MCF 10A (cell line): ENCODE results near the gene NAA11. TPM values are rescaled to one million over a fixed set of nuclear protein-coding genes. Genes with fewer than 3 reads are reported as not detected.

Source experiments
- BruUV-seq: library from RNA; stranded (reverse); fragments of 400-500 nt; replicated peaks from 2 replicates; lab custom pipeline; 2021; lab: Mats Ljungman, UMichigan
- CTCF ChIA-PET: fragments of 300-600 bp; sonication (Branson Sonifier 250); formaldehyde crosslinking; extraction: SDS; loops from one replicate; lab custom pipeline; 2021; ENCODE audit warnings: antibody characterized with exemption, inconsistent platforms; lab: Yijun Ruan, JAX
- POLR2A ChIA-PET: fragments of 300-600, 350-650 bp; sonication (Branson Sonifier 250); formaldehyde crosslinking; extraction: SDS; loops from one replicate; lab custom pipeline; 2020; ENCODE audit warnings: antibody characterized with exemption, inconsistent platforms; lab: Yijun Ruan, JAX
- DNase-seq: peaks from one replicate; pipeline ENCODE4 v3.0.0-alpha.2; 2018; ENCODE audit not compliant: unreplicated experiment
- H3K27ac Mint-ChIP-seq: one replicate; pipeline ENCODE4 v1.8.0; 2022; ENCODE audit warnings: mild to moderate bottlenecking, low read depth, mixed read lengths; ENCODE audit not compliant: unreplicated experiment
- H3K27me3 Mint-ChIP-seq: one replicate; pipeline ENCODE4 v1.8.0; 2022; ENCODE audit warnings: mixed read lengths; ENCODE audit not compliant: insufficient read depth, unreplicated experiment
- H3K36me3 Mint-ChIP-seq: one replicate; pipeline ENCODE4 v1.8.0; 2022; ENCODE audit warnings: mild to moderate bottlenecking, moderate library complexity, mixed read lengths; ENCODE audit not compliant: insufficient read depth, unreplicated experiment
- H3K4me1 Mint-ChIP-seq: one replicate; pipeline ENCODE4 v1.8.0; 2022; ENCODE audit warnings: mixed read lengths; ENCODE audit not compliant: insufficient read depth, unreplicated experiment
- H3K4me3 Mint-ChIP-seq: one replicate; pipeline ENCODE4 v1.8.0; 2022; ENCODE audit warnings: mild to moderate bottlenecking, moderate library complexity, mixed read lengths; ENCODE audit not compliant: unreplicated experiment
- H3K9me3 Mint-ChIP-seq: one replicate; pipeline ENCODE4 v1.8.0; 2022; ENCODE audit warnings: mixed read lengths; ENCODE audit not compliant: unreplicated experiment
- intact Hi-C: fragments of 100-400 bp; cut with micrococcal nuclease; formaldehyde crosslinking; loops from 2 replicates; pipeline ENCODE4 v1.14.1; 2022
- total RNA-seq: library from RNA; stranded (reverse); gene quantifications from 2 replicates; pipeline ENCODE4 v1.2.3, GENCODE V29; 2022
- TF ChIP-seq, protein P1 (sequence below): fragments of 200-600 bp; IDR thresholded peaks from one replicate; pipeline ENCODE4 v1.8.0; 2022; ENCODE audit warnings: antibody characterized with exemption, mild to moderate bottlenecking; ENCODE audit not compliant: unreplicated experiment

The NAA11 gene
- total RNA-seq, 1 experiment from 2014 or later = not detected

- peak; percentile 67 for DNase-seq
- CTCF ChIA-PET = interaction anchor here (0.6 kb wide), 1 partner anchor 251 kb away, joined by 4 read pairs; no protein-coding TSS in a partner anchor
- peaks cover 11% of the 10 kb centered on the region for H3K27me3 Mint-ChIP-seq
- no peak overlapping the region for H3K27ac Mint-ChIP-seq
- no TSS peak for BruUV-seq
- H3K9me3 Mint-ChIP-seq = no peaks in the 10 kb centered on the region
- TF ChIP-seq, protein P1, sequence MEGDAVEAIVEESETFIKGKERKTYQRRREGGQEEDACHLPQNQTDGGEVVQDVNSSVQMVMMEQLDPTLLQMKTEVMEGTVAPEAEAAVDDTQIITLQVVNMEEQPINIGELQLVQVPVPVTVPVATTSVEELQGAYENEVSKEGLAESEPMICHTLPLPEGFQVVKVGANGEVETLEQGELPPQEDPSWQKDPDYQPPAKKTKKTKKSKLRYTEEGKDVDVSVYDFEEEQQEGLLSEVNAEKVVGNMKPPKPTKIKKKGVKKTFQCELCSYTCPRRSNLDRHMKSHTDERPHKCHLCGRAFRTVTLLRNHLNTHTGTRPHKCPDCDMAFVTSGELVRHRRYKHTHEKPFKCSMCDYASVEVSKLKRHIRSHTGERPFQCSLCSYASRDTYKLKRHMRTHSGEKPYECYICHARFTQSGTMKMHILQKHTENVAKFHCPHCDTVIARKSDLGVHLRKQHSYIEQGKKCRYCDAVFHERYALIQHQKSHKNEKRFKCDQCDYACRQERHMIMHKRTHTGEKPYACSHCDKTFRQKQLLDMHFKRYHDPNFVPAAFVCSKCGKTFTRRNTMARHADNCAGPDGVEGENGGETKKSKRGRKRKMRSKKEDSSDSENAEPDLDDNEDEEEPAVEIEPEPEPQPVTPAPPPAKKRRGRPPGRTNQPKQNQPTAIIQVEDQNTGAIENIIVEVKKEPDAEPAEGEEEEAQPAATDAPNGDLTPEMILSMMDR = no peak
- no peaks in the 10 kb centered on the region for H3K36me3 Mint-ChIP-seq
- H3K4me1 Mint-ChIP-seq = no peaks in the 10 kb centered on the region
- H3K4me3 Mint-ChIP-seq = no peak overlapping the region
- intact Hi-C loops = no loop called here
- POLR2A ChIA-PET = no interaction called here
Measured at GRCh38 chr4:79294064-79294463, 31.8 kb downstream of the NAA11 start.

DNA sequence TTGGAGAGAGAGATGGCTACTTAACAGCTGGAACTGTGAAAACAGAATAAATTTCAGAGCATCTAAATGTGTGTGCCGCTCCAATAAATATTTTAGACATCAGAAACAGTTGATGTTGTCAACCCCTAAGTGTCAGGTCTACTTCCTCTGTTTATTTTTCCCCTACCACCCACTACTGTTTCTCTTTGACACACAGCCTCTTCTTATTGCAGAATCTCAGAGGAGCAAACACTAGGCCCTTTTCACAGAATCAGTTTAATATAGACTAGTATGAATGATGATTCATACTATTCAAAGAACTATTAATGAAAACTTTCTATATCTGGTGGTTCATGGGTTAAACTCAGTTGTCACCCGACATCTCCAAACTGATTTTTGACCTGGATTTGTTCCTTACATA lies 33.9 kb downstream of the NAA11 start:
- no TSS peak for BruUV-seq
- ChIA-PET CTCF (no interaction called here), POLR2A (no interaction called here)
- no peak for DNase-seq
- no peaks in the 10 kb centered on the region for H3K4me1 Mint-ChIP-seq
- H3K36me3 Mint-ChIP-seq = no peaks in the 10 kb centered on the region
- no peaks in the 10 kb centered on the region for H3K9me3 Mint-ChIP-seq
- H3K4me3 Mint-ChIP-seq = no peak overlapping the region
- H3K27me3 Mint-ChIP-seq = peaks cover 11% of the 10 kb centered on the region
- TF ChIP-seq, protein P1 = no peak
- intact Hi-C loops = no loop called here
- H3K27ac Mint-ChIP-seq = no peak overlapping the region

DNA sequence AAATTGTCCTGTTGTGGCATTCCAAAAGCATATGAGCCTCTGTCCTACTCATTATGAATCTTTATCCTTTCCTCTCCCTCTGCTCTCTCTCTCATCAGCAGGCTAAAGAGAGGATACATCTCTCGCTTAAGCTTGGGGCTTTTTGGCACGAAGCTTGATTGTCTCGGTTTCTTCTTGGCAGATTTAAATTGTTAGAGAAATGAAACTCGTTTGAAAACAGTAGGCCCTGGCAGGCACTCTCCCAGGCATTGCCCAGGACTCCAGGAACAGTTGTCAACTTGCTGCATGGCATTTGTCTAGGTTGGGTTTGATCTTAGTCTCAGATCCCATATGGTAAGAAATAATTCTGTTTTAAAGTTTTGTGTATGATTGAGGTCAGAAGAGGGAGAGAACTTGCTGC lies 35.5 kb downstream of the NAA11 start:
- no TSS peak for BruUV-seq
- TF ChIP-seq, protein P1 = no peak
- Mint-ChIP-seq H3K27me3 (no peaks in the 10 kb centered on the region), H3K4me1 (no peaks in the 10 kb centered on the region), H3K36me3 (no peaks in the 10 kb centered on the region), H3K27ac (no peak overlapping the region), H3K9me3 (no peaks in the 10 kb centered on the region), H3K4me3 (no peak overlapping the region)
- CTCF ChIA-PET = interaction anchor here (0.6 to 0.8 kb wide), 2 partner anchors 44 to 751 kb away, joined by 4 read pairs; no protein-coding TSS in a partner anchor
- intact Hi-C loops = no loop called here
- POLR2A ChIA-PET = no interaction called here
- no peak for DNase-seq

GRCh38 chr4:79288185-79288584 lies 37.7 kb downstream of the NAA11 start:
- DNase-seq = no peak
- intact Hi-C loops = no loop called here
- POLR2A ChIA-PET = interaction anchor here (0.6 to 0.7 kb wide), 2 partner anchors 105 to 547 kb away, joined by 3 read pairs; no protein-coding TSS in a partner anchor
- H3K36me3 Mint-ChIP-seq = no peaks in the 10 kb centered on the region
- no peaks in the 10 kb centered on the region for H3K9me3 Mint-ChIP-seq
- BruUV-seq = no TSS peak
- H3K4me3 Mint-ChIP-seq = no peak overlapping the region
- TF ChIP-seq, protein P1 = no peak
- no peak overlapping the region for H3K27ac Mint-ChIP-seq
- no peaks in the 10 kb centered on the region for H3K4me1 Mint-ChIP-seq
- no peaks in the 10 kb centered on the region for H3K27me3 Mint-ChIP-seq
- CTCF ChIA-PET = no interaction called here
